ENCODE measurements around the gene SLC8A2.

SLC8A2 gene

GRCh38 chr19:47499863-47500830, 28.5 kb upstream of the SLC8A2 start:
- peak overlapping the region; percentile 68 for H3K27ac ChIP-seq
- TF ChIP-seq CTCF (conservative IDR thresholded peaks at IDR 0.05), result no peak

GRCh38 chr19:47499371-47499770, 27.7 kb upstream of the SLC8A2 start:
- H3K27ac ChIP-seq, result peak overlapping the region; percentile 68
- no peak for TF ChIP-seq CTCF (conservative IDR thresholded peaks at IDR 0.05)

- peak overlapping the region; percentile 68; the same call in 1 of the 2 replicates for H3K27ac ChIP-seq
- TF ChIP-seq CTCF (conservative IDR thresholded peaks at IDR 0.05), result no peak
These were observed 26.9 kb upstream of the SLC8A2 start for GRCh38 chr19:47498561-47498960.

- H3K27ac ChIP-seq, result peak overlapping the region; percentile 68; the same call in 1 of the 2 replicates
- no peak for TF ChIP-seq CTCF (conservative IDR thresholded peaks at IDR 0.05)
These were observed 26.3 kb upstream of the SLC8A2 start for GRCh38 chr19:47497821-47498520.

GRCh38 chr19:47497050-47497766, 25.5 kb upstream of the SLC8A2 start:
- peak overlapping the region; percentile 68; the same call in 1 of the 2 replicates for H3K27ac ChIP-seq
- no peak for TF ChIP-seq CTCF (conservative IDR thresholded peaks at IDR 0.05)

- peak overlapping the region; percentile 43 for H3K27ac ChIP-seq
- TF ChIP-seq CTCF (conservative IDR thresholded peaks at IDR 0.05), result no peak
These were observed 24.0 kb upstream of the SLC8A2 start for GRCh38 chr19:47495478-47496372.

All from VCaP (cell line).